GM19043 (cell line): ENCODE data around the gene RNF222.
"Not testable (repeated sequence)": the region's sequence is repeated elsewhere in the genome, so short reads cannot be mapped to it uniquely, and the experiment has no call there.

Experiments used
- ATAC-seq: cut with Tn5 transposase; IDR thresholded peaks from one replicate; pipeline ENCODE4 v1.9.1; 2021; ENCODE audit warnings: low read depth; ENCODE audit not compliant: unreplicated experiment

The RNF222 gene

GRCh38 chr17:8350339-8350738 is 47.3 kb downstream of the RNF222 start:
- no peak for ATAC-seq

GRCh38 chr17:8347001-8347400 is 50.6 kb downstream of the RNF222 start:
- ATAC-seq, result not testable (repeated sequence)

- ATAC-seq, result no peak
Measured at GRCh38 chr17:8345951-8346665, 51.5 kb downstream of the RNF222 start.

- ATAC-seq, result no peak
Measured at GRCh38 chr17:8345052-8345690, 52.5 kb downstream of the RNF222 start.

GRCh38 chr17:8341456-8341855 is 56.2 kb downstream of the RNF222 start:
- no peak for ATAC-seq
